OCI-LY1 (cell line): Measurements from ENCODE around the gene STAU1.

ENCODE experiments used
- H2AFZ ChIP-seq: fragments of 200-600 bp; sonication (generic), shearing (Covaris generic); 2 replicates; pipeline ENCODE4 v1.6.0; 2014; ENCODE audit warnings: antibody characterized with exemption, mild to moderate bottlenecking, low read length
- H3F3A ChIP-seq: fragments of 200-600 bp; sonication (generic), shearing (Covaris generic); 2 replicates; pipeline ENCODE4 v1.6.0; 2014; ENCODE audit warnings: mild to moderate bottlenecking, antibody characterized with exemption, low read length, moderate library complexity; ENCODE audit not compliant: insufficient read depth
- H3K27ac ChIP-seq: fragments of 200-600 bp; sonication (generic); 2 replicates; pipeline ENCODE4 v1.5.1; 2014; ENCODE audit warnings: low read length, mixed run types, mild to moderate bottlenecking, low read depth; ENCODE audit not compliant: poor library complexity, severe bottlenecking
- H3K27me3 ChIP-seq: fragments of 200-600 bp; sonication (generic); 2 replicates; pipeline ENCODE4 v1.6.0; 2014; ENCODE audit warnings: antibody characterized with exemption, mild to moderate bottlenecking, low read length, moderate library complexity; ENCODE audit not compliant: insufficient read depth
- H3K36me3 ChIP-seq: fragments of 200-600 bp; sonication (generic); 2 replicates; pipeline ENCODE4 v1.6.1; 2014; ENCODE audit warnings: mild to moderate bottlenecking, antibody characterized with exemption, low read length, moderate library complexity, mixed read lengths; ENCODE audit not compliant: insufficient read depth
- H3K4me1 ChIP-seq: fragments of 200-600 bp; sonication (generic); 2 replicates; pipeline ENCODE4 v1.5.1; 2014; ENCODE audit warnings: mild to moderate bottlenecking, low read length, moderate library complexity; ENCODE audit not compliant: insufficient read depth, severe bottlenecking
- H3K4me2 ChIP-seq: fragments of 200-600 bp; sonication (generic), shearing (Covaris generic); 2 replicates; pipeline ENCODE4 v1.6.1; 2014; ENCODE audit warnings: low read length
- H3K4me3 ChIP-seq: fragments of 200-600 bp; sonication (generic); 2 replicates; pipeline ENCODE4 v1.5.1; 2014; ENCODE audit warnings: low read length, low read depth, mild to moderate bottlenecking, mixed read lengths; ENCODE audit not compliant: poor library complexity, severe bottlenecking
- H3K79me2 ChIP-seq: fragments of 200-600 bp; shearing (Covaris generic); 2 replicates; pipeline ENCODE4 v1.6.1; 2016; ENCODE audit warnings: mixed run types, low read length, mixed read lengths; ENCODE audit not compliant: insufficient read depth
- H3K9ac ChIP-seq: fragments of 200-600 bp; sonication (generic), shearing (Covaris generic); 2 replicates; pipeline ENCODE4 v1.6.1; 2014; ENCODE audit warnings: mild to moderate bottlenecking, low read length, mixed read lengths
- H3K9me2 ChIP-seq: fragments of 200-600 bp; sonication (generic), shearing (Covaris generic); 2 replicates; pipeline ENCODE4 v1.6.1; 2014; ENCODE audit warnings: low read depth, mild to moderate bottlenecking, low read length, mixed read lengths
- H3K9me3 ChIP-seq: fragments of 200-600 bp; shearing (Covaris generic); 2 replicates; pipeline ENCODE4 v1.6.1; 2014; ENCODE audit warnings: low read length, mixed read lengths
- H4K20me1 ChIP-seq: fragments of 200-600 bp; sonication (generic), shearing (Covaris generic); 2 replicates; pipeline ENCODE4 v1.6.0; 2016; ENCODE audit warnings: mild to moderate bottlenecking, low read length; ENCODE audit not compliant: insufficient read depth
- EZH2 ChIP-seq: fragments of 200-600 bp; sonication (generic), shearing (Covaris generic); IDR thresholded peaks from 2 replicates; pipeline ENCODE4 v1.8.0; 2017; ENCODE audit warnings: borderline replicate concordance, mixed run types, mild to moderate bottlenecking, antibody characterized with exemption, low read length, moderate library complexity, mixed read lengths
- TF ChIP-seq, protein P1 (sequence below): fragments of 200-600 bp; sonication (generic), shearing (Covaris generic); IDR thresholded peaks from 2 replicates; pipeline ENCODE4 v1.5.1; 2017; ENCODE audit warnings: mild to moderate bottlenecking, antibody characterized with exemption, low read length, moderate library complexity, mixed read lengths

The STAU1 gene

DNA sequence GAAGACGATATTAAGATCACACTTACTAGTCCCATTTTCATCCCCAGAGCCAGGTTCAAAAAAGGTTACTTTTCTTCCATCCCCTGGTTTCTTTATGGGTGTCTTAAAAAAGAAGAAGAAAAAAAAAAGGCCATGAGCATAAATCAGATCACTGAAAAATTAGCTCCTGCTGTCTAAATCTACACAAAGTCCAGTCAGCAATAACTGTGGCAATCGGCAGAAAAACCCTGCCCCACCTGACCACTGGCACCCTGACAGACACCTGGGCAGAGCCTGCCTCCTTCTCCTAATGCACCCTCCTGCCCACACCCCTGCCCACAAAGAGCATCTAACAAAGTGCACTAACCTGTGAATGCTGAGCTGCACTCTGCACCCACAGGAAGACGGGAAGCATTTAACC, 69.8 kb downstream of the STAU1 start:
- Histone ChIP-seq H3K27ac (no peak overlapping the region), H3K27me3 (no peaks in the 10 kb centered on the region), H4K20me1 (no peaks in the 10 kb centered on the region), H2AFZ (no peak overlapping the region), H3K79me2 (no peaks in the 10 kb centered on the region), H3K9me3 (no peaks in the 10 kb centered on the region), H3K36me3 (peaks cover 93% of the 10 kb centered on the region), H3K9me2 (no peaks in the 10 kb centered on the region), H3K4me2 (no peak overlapping the region), H3K9ac (no peak overlapping the region), H3K4me1 (no peaks in the 10 kb centered on the region), H3F3A (peaks cover 2% of the 10 kb centered on the region; the same call in 1 of the 2 replicates), H3K4me3 (no peak overlapping the region)
- TF ChIP-seq, protein P1, sequence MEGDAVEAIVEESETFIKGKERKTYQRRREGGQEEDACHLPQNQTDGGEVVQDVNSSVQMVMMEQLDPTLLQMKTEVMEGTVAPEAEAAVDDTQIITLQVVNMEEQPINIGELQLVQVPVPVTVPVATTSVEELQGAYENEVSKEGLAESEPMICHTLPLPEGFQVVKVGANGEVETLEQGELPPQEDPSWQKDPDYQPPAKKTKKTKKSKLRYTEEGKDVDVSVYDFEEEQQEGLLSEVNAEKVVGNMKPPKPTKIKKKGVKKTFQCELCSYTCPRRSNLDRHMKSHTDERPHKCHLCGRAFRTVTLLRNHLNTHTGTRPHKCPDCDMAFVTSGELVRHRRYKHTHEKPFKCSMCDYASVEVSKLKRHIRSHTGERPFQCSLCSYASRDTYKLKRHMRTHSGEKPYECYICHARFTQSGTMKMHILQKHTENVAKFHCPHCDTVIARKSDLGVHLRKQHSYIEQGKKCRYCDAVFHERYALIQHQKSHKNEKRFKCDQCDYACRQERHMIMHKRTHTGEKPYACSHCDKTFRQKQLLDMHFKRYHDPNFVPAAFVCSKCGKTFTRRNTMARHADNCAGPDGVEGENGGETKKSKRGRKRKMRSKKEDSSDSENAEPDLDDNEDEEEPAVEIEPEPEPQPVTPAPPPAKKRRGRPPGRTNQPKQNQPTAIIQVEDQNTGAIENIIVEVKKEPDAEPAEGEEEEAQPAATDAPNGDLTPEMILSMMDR: no peak
- no peak for TF ChIP-seq EZH2

- H3K4me3 ChIP-seq: no peak overlapping the region
- H3K27me3 ChIP-seq: no peaks in the 10 kb centered on the region
- H3K9ac ChIP-seq: no peak overlapping the region
- H3K9me3 ChIP-seq: no peaks in the 10 kb centered on the region
- no peaks in the 10 kb centered on the region for H4K20me1 ChIP-seq
- no peaks in the 10 kb centered on the region for H3K9me2 ChIP-seq
- H3F3A ChIP-seq: peaks cover 8% of the 10 kb centered on the region
- TF ChIP-seq EZH2: no peak
- TF ChIP-seq, protein P1: no peak
- no peaks in the 10 kb centered on the region for H3K4me1 ChIP-seq
- H3K36me3 ChIP-seq: peaks cover 78% of the 10 kb centered on the region
- H3K4me2 ChIP-seq: no peak overlapping the region
- H3K27ac ChIP-seq: no peak overlapping the region
- no peaks in the 10 kb centered on the region for H3K79me2 ChIP-seq
- H2AFZ ChIP-seq: no peak overlapping the region
Measured at GRCh38 chr20:49115564-49115963, 72.6 kb downstream of the STAU1 start.

DNA sequence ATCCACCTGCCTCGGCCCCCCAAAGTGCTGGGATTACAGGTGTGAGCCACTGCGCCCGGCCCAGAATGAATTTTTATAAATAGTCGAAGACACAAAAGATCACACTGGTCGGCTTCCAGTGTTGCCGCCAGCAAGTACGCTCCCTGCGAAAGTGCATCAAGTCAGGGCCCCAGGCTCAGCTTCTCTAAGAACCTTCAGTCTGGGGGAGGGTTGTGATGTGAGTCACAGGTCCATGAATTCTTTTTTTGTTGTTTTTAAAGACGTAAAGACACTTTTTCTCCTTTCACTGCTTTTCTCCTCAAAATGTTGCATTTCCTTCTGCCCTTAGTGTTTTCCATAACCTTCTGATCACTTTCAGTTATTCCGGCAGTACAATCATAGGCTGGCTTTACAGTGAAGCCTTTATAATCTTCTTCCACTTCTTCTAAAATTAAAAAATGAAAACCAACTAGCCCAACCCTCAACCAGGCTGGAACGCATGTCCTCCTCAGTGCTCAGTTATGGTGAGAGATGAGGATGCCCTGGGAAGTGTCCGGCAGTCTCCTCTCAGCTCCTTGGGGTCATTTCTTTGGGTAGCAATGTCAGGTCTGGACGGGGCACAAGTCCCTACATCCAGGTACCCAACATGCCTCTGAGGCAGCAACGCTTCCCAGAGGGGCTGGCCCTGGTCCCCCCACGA, 75.4 kb downstream of the STAU1 start:
- Histone ChIP-seq H2AFZ (no peak overlapping the region), H3K9me3 (no peaks in the 10 kb centered on the region), H3K4me1 (no peaks in the 10 kb centered on the region), H3K4me3 (no peak overlapping the region), H3F3A (peaks cover 8% of the 10 kb centered on the region), H3K4me2 (no peak overlapping the region), H4K20me1 (no peaks in the 10 kb centered on the region), H3K27ac (no peak overlapping the region), H3K27me3 (no peaks in the 10 kb centered on the region), H3K9ac (no peak overlapping the region), H3K79me2 (no peaks in the 10 kb centered on the region), H3K36me3 (peaks cover 56% of the 10 kb centered on the region), H3K9me2 (no peaks in the 10 kb centered on the region)
- TF ChIP-seq, protein P1: no peak
- TF ChIP-seq EZH2: no peak
